Neural cell (in vitro differentiated cells): ENCODE data around the gene ZNF728. TPM values are rescaled to one million over a fixed set of nuclear protein-coding genes. Genes with fewer than 3 reads are reported as not detected.
"Not testable (repeated sequence)": the region's sequence is repeated elsewhere in the genome, so short reads cannot be mapped to it uniquely, and the experiment has no call there.

Experiments
- H2AFZ ChIP-seq: fragments of 200-600, 300-800 bp; sonication (generic), shearing (Covaris generic); 2 replicates; pipeline ENCODE4 v1.6.0; 2014; ENCODE audit warnings: low read depth, mild to moderate bottlenecking, antibody characterized with exemption, low read length, moderate library complexity
- H3F3A ChIP-seq: fragments of 200-600 bp; shearing (Covaris generic); 2 replicates; pipeline ENCODE4 v1.6.1; 2016; ENCODE audit warnings: mild to moderate bottlenecking, moderate library complexity, mixed read lengths, antibody characterized with exemption, low read length; ENCODE audit not compliant: insufficient read depth, poor library complexity, severe bottlenecking
- H3K27ac ChIP-seq: fragments of 200-600, 300-800 bp; sonication (generic), shearing (Covaris generic); 2 replicates; pipeline ENCODE4 v1.5.1; 2014; ENCODE audit warnings: mild to moderate bottlenecking, low read length, moderate library complexity
- H3K27me3 ChIP-seq: fragments of 300-800, 200-600 bp; sonication (generic), shearing (Covaris generic); 2 replicates; pipeline ENCODE4 v1.6.0; 2014; ENCODE audit warnings: mild to moderate bottlenecking, low read depth, low read length, moderate library complexity; ENCODE audit not compliant: insufficient read depth
- H3K36me3 ChIP-seq: fragments of 300-800, 200-600 bp; sonication (generic), shearing (Covaris generic); 2 replicates; pipeline ENCODE4 v1.5.1; 2014; ENCODE audit warnings: mild to moderate bottlenecking, antibody characterized with exemption, low read length, moderate library complexity; ENCODE audit not compliant: insufficient read depth
- H3K4me2 ChIP-seq: fragments of 300-800, 200-600 bp; sonication (generic), shearing (Covaris generic); 2 replicates; pipeline ENCODE4 v1.6.0; 2014; ENCODE audit warnings: mild to moderate bottlenecking, low read length
- H3K4me3 ChIP-seq: fragments of 300-800, 200-600 bp; sonication (generic), shearing (Covaris generic); 2 replicates; pipeline ENCODE4 v1.5.1; 2014; ENCODE audit warnings: mild to moderate bottlenecking, low read length, moderate library complexity
- H3K79me2 ChIP-seq: fragments of 200-600 bp; shearing (Covaris generic); replicated peaks from 2 replicates; pipeline ENCODE4 v1.6.0; 2014; ENCODE audit warnings: mild to moderate bottlenecking, low read length, moderate library complexity; ENCODE audit not compliant: insufficient read depth
- H3K9ac ChIP-seq: fragments of 300-800, 200-600 bp; sonication (generic), shearing (Covaris generic); 2 replicates; pipeline ENCODE4 v1.6.1; 2016; ENCODE audit warnings: mild to moderate bottlenecking, low read length, mixed read lengths
- H3K9me2 ChIP-seq: fragments of 200-600 bp; shearing (Covaris generic); 2 replicates; pipeline ENCODE4 v1.6.1; 2016; ENCODE audit warnings: mild to moderate bottlenecking, low read length, mixed read lengths; ENCODE audit not compliant: insufficient read depth
- H3K9me3 ChIP-seq: fragments of 200-600, 300-800 bp; sonication (generic), shearing (Covaris generic); 2 replicates; pipeline ENCODE4 v1.6.1; 2016; ENCODE audit warnings: mild to moderate bottlenecking, mixed run types, low read length, moderate library complexity, mixed read lengths
- H4K20me1 ChIP-seq: fragments of 200-600 bp; shearing (Covaris generic); 2 replicates; pipeline ENCODE4 v1.6.1; 2016; ENCODE audit warnings: mild to moderate bottlenecking, mixed run types; ENCODE audit not compliant: insufficient read depth
- CTCF ChIP-seq: fragments of 450-650 bp; IDR thresholded peaks from 2 replicates; pipeline ENCODE4 v1.5.1; 2014; ENCODE audit warnings: antibody characterized with exemption, mild to moderate bottlenecking, moderate library complexity; ENCODE audit not compliant: poor library complexity, severe bottlenecking
- EP300 ChIP-seq: fragments of 450-650 bp; conservative IDR thresholded peaks from 2 replicates; pipeline ENCODE4 v1.6.1; 2014; ENCODE audit warnings: antibody characterized with exemption, mild to moderate bottlenecking, moderate library complexity; ENCODE audit not compliant: poor library complexity, severe bottlenecking
- EZH2 ChIP-seq: fragments of 200-600, 300-800 bp; shearing (Covaris generic), sonication (generic); IDR thresholded peaks from 2 replicates; pipeline ENCODE4 v1.6.1; 2014; ENCODE audit warnings: antibody characterized with exemption, low read length, borderline replicate concordance, mild to moderate bottlenecking; ENCODE audit not compliant: insufficient read depth, poor library complexity, severe bottlenecking
- MXI1 ChIP-seq: fragments of 450-650 bp; conservative IDR thresholded peaks from 2 replicates; pipeline ENCODE4 v1.6.1; 2014; ENCODE audit warnings: antibody characterized with exemption, mild to moderate bottlenecking; ENCODE audit not compliant: poor library complexity, severe bottlenecking
- POLR2AphosphoS5 ChIP-seq: IDR thresholded peaks from 2 replicates; pipeline ENCODE4 v1.6.1; 2012
- RAD21 ChIP-seq: fragments of 450-650 bp; conservative IDR thresholded peaks from 2 replicates; pipeline ENCODE4 v1.6.1; 2014; ENCODE audit warnings: antibody characterized with exemption, mild to moderate bottlenecking, moderate library complexity
- REST ChIP-seq: IDR thresholded peaks from 2 replicates; pipeline ENCODE4 v1.6.1; 2012; ENCODE audit warnings: borderline replicate concordance
- SMC3 ChIP-seq: fragments of 450-650 bp; conservative IDR thresholded peaks from 2 replicates; pipeline ENCODE4 v1.6.1; 2014; ENCODE audit warnings: antibody characterized with exemption, mild to moderate bottlenecking, moderate library complexity; ENCODE audit not compliant: poor library complexity
- TAF1 ChIP-seq: IDR thresholded peaks from 2 replicates; pipeline ENCODE4 v1.6.1; 2012; ENCODE audit warnings: low read depth
- polyA plus RNA-seq: library from polyadenylated mRNA; depleted of rRNA; stranded (reverse); fragments of >200 nt; gene quantifications from 2 replicates; pipeline ENCODE4 v1.2.3, GENCODE V29; 2014

The ZNF728 gene
- polyA plus RNA-seq, 1 donor from 2014 or later, result not detected

- Histone ChIP-seq H3K9me2 (no peaks in the 10 kb centered on the region), H3K79me2 (no peaks in the 10 kb centered on the region), H3K9me3 (peaks cover 19% of the 10 kb centered on the region), H3K27me3 (no peaks in the 10 kb centered on the region), H3K4me3 (no peak overlapping the region), H3F3A (no peaks in the 10 kb centered on the region), H3K36me3 (no peaks in the 10 kb centered on the region), H4K20me1 (no peaks in the 10 kb centered on the region), H2AFZ (no peak overlapping the region), H3K4me2 (no peak overlapping the region), H3K9ac (no peak overlapping the region), H3K27ac (no peak overlapping the region)
- TF ChIP-seq SMC3 (no peak), REST (no peak), MXI1 (no peak), TAF1 (no peak), EP300 (no peak), POLR2AphosphoS5 (no peak), EZH2 (no peak), CTCF (no peak), RAD21 (no peak)
Measured at GRCh38 chr19:22976248-22976647, 26.7 kb downstream of the ZNF728 start.

- H3K9ac ChIP-seq, H3K4me3 ChIP-seq, H3K27me3 ChIP-seq, H3K9me2 ChIP-seq, H3K36me3 ChIP-seq, H3K79me2 ChIP-seq, H3K27ac ChIP-seq, H3K4me2 ChIP-seq, H2AFZ ChIP-seq, H3F3A ChIP-seq, H4K20me1 ChIP-seq: not testable (repeated sequence)
- peaks cover 19% of the 10 kb centered on the region for H3K9me3 ChIP-seq
Measured at GRCh38 chr19:22975546-22976136, 27.3 kb downstream of the ZNF728 start.

GRCh38 chr19:22945560-22945959 lies 57.4 kb downstream of the ZNF728 start:
- H2AFZ ChIP-seq, result no peak overlapping the region
- no peak overlapping the region for H3K4me3 ChIP-seq
- no peaks in the 10 kb centered on the region for H4K20me1 ChIP-seq
- no peak overlapping the region for H3K4me2 ChIP-seq
- TF ChIP-seq EZH2, result no peak
- TF ChIP-seq CTCF, result no peak
- no peak for TF ChIP-seq RAD21
- H3K9me3 ChIP-seq, result peaks cover 10% of the 10 kb centered on the region
- no peaks in the 10 kb centered on the region for H3K9me2 ChIP-seq
- H3F3A ChIP-seq, result no peaks in the 10 kb centered on the region
- no peaks in the 10 kb centered on the region for H3K27me3 ChIP-seq
- no peaks in the 10 kb centered on the region for H3K36me3 ChIP-seq
- H3K79me2 ChIP-seq, result no peaks in the 10 kb centered on the region
- no peak overlapping the region for H3K27ac ChIP-seq
- H3K9ac ChIP-seq, result no peak overlapping the region
